Measurements from ENCODE around the gene MS4A12. TPM values are rescaled to one million over a fixed set of nuclear protein-coding genes. Genes with fewer than 3 reads are reported as not detected.

The MS4A12 gene
- total RNA-seq, 3 donors from 2014 or later: 3.9 TPM; not detected in 2

- no peaks in the 10 kb centered on the region for H3K27me3 ChIP-seq
- no peak for DNase-seq (ENCODE audit: low spot score in 2 of 2)
- H3K4me1 ChIP-seq: no peaks in the 10 kb centered on the region
- H3K36me3 ChIP-seq: no peaks in the 10 kb centered on the region
- H3K27ac ChIP-seq: no peak within 1 kb of the TSS
- intact Hi-C loops (cut with DNase I; ENCODE audit: low total_unique reads): no loop called here
- TF ChIP-seq CTCF (IDR thresholded peaks at IDR 0.05): no peak
- no peak for TF ChIP-seq POLR2AphosphoS5 (IDR thresholded peaks at IDR 0.05)
- no peak for TF ChIP-seq POLR2A (IDR thresholded peaks at IDR 0.05)
- no peaks in the 10 kb centered on the region for H3K9me3 ChIP-seq
- no peak within 1 kb of the TSS for H3K4me3 ChIP-seq
Measured at GRCh38 chr11:60455531-60456042, 37.0 kb upstream of the MS4A12 start, which contains the start of gene MS4A1. Gene MS4A1, plus strand, starts transcription at chr11:60455847. Its CDS starts 6,528 bp downstream, at chr11:60462375.

- no peaks in the 10 kb centered on the region for H3K4me1 ChIP-seq
- TF ChIP-seq POLR2A (IDR thresholded peaks at IDR 0.05) (no peak), CTCF (IDR thresholded peaks at IDR 0.05) (no peak), POLR2AphosphoS5 (IDR thresholded peaks at IDR 0.05) (no peak)
- intact Hi-C loops (cut with DNase I; ENCODE audit: low total_unique reads): no loop called here
- no peaks in the 10 kb centered on the region for H3K9me3 ChIP-seq
- no peak overlapping the region for H3K27ac ChIP-seq
- DNase-seq (ENCODE audit: low spot score in 2 of 2): no peak
- no peak overlapping the region for H3K4me3 ChIP-seq
- no peaks in the 10 kb centered on the region for H3K27me3 ChIP-seq
- no peaks in the 10 kb centered on the region for H3K36me3 ChIP-seq
Measured at GRCh38 chr11:60457576-60457975, 35.0 kb upstream of the MS4A12 start.

- no peak for DNase-seq (ENCODE audit: low spot score in 2 of 2)
- no peak overlapping the region for H3K4me3 ChIP-seq
- no peaks in the 10 kb centered on the region for H3K4me1 ChIP-seq
- intact Hi-C loops (cut with DNase I; ENCODE audit: low total_unique reads): no loop called here
- no peak overlapping the region for H3K27ac ChIP-seq
- H3K36me3 ChIP-seq: no peaks in the 10 kb centered on the region
- no peaks in the 10 kb centered on the region for H3K27me3 ChIP-seq
- TF ChIP-seq POLR2AphosphoS5 (IDR thresholded peaks at IDR 0.05): no peak
- TF ChIP-seq CTCF (IDR thresholded peaks at IDR 0.05): no peak
- no peak for TF ChIP-seq POLR2A (IDR thresholded peaks at IDR 0.05)
- no peaks in the 10 kb centered on the region for H3K9me3 ChIP-seq
Measured at GRCh38 chr11:60459345-60459744, 33.2 kb upstream of the MS4A12 start.

- Histone ChIP-seq H3K4me3 (no peak overlapping the region), H3K36me3 (no peaks in the 10 kb centered on the region), H3K27ac (no peak overlapping the region), H3K27me3 (no peaks in the 10 kb centered on the region), H3K4me1 (no peaks in the 10 kb centered on the region), H3K9me3 (no peaks in the 10 kb centered on the region)
- intact Hi-C loops (cut with DNase I; ENCODE audit: low total_unique reads): no loop called here
- no peak for TF ChIP-seq POLR2AphosphoS5 (IDR thresholded peaks at IDR 0.05)
- TF ChIP-seq POLR2A (IDR thresholded peaks at IDR 0.05): no peak
- no peak for TF ChIP-seq CTCF (IDR thresholded peaks at IDR 0.05)
- DNase-seq (ENCODE audit: low spot score in 2 of 2): no peak
Measured at GRCh38 chr11:60468829-60469228, 23.7 kb upstream of the MS4A12 start.

GRCh38 chr11:60469723-60470122 is 22.9 kb upstream of the MS4A12 start:
- intact Hi-C loops (cut with DNase I; ENCODE audit: low total_unique reads): no loop called here
- no peaks in the 10 kb centered on the region for H3K36me3 ChIP-seq
- no peak overlapping the region for H3K27ac ChIP-seq
- no peak for TF ChIP-seq POLR2AphosphoS5 (IDR thresholded peaks at IDR 0.05)
- TF ChIP-seq POLR2A (IDR thresholded peaks at IDR 0.05): no peak
- TF ChIP-seq CTCF (IDR thresholded peaks at IDR 0.05): no peak
- H3K4me1 ChIP-seq: no peaks in the 10 kb centered on the region
- DNase-seq (ENCODE audit: low spot score in 2 of 2): no peak
- H3K9me3 ChIP-seq: no peaks in the 10 kb centered on the region
- H3K4me3 ChIP-seq: no peak overlapping the region
- H3K27me3 ChIP-seq: no peaks in the 10 kb centered on the region

Data from breast epithelium (tissue), 4 donors.